ACHN (cell line): Measurements from ENCODE around the gene HGFAC.
A peak's percentile ranks its signal among the peaks of the same experiment; 100 is the strongest.

Experiments used
- DNase-seq: peaks from one replicate; pipeline ENCODE4 v3.0.0-alpha.2; 2015
- in situ Hi-C: cut with HindIII; loops from 2 replicates; pipeline ENCODE4 v1.10.0; 2017; ENCODE audit warnings: low sequenced_read_pairs, low pct_ligation_motif_present, low pct_unique_long_range_greater_than_20kb

The HGFAC gene

GRCh38 chr4:3437582-3437936 lies 4.2 kb upstream of the HGFAC start:
- in situ Hi-C loops: no loop called here
- no peak for DNase-seq

- in situ Hi-C loops: no loop called here
- no peak for DNase-seq
Observed at GRCh38 chr4:3437998-3438846, 3.5 kb upstream of the HGFAC start.

- DNase-seq: no peak
- in situ Hi-C loops: no loop called here
Observed at GRCh38 chr4:3438847-3439180, 3.0 kb upstream of the HGFAC start.

- in situ Hi-C loops: no loop called here
- no peak for DNase-seq
Observed at GRCh38 chr4:3439391-3439790, 2.4 kb upstream of the HGFAC start.

- DNase-seq: no peak
- in situ Hi-C loops: no loop called here
Observed at GRCh38 chr4:3440011-3440410, 1.8 kb upstream of the HGFAC start.

GRCh38 chr4:3440979-3441500 lies 728 bp upstream of the HGFAC start:
- in situ Hi-C loops: no loop called here

GRCh38 chr4:3442460-3442958 lies 741 bp downstream of the HGFAC start:
- no peak for DNase-seq
- in situ Hi-C loops: no loop called here

More at GRCh38 chr4:3440979-3441500, 728 bp upstream of the HGFAC start:
- DNase-seq: no peak

GRCh38 chr4:3442959-3443749 lies 1.4 kb downstream of the HGFAC start:
- in situ Hi-C loops: no loop called here
- DNase-seq: peak; percentile 50

GRCh38 chr4:3443750-3444309 lies 2.1 kb downstream of the HGFAC start:
- in situ Hi-C loops: no loop called here
- DNase-seq: no peak

- in situ Hi-C loops: no loop called here
- DNase-seq: no peak
Observed at GRCh38 chr4:3444351-3445110, 2.8 kb downstream of the HGFAC start.

GRCh38 chr4:3445111-3445820 lies 3.5 kb downstream of the HGFAC start:
- no peak for DNase-seq
- in situ Hi-C loops: no loop called here

GRCh38 chr4:3445829-3446545 lies 4.2 kb downstream of the HGFAC start:
- DNase-seq: no peak
- in situ Hi-C loops: no loop called here

- no peak for DNase-seq
- in situ Hi-C loops: no loop called here
Observed at GRCh38 chr4:3446631-3447320, 5.0 kb downstream of the HGFAC start.

- in situ Hi-C loops: no loop called here
Observed at GRCh38 chr4:3447431-3448395, 5.9 kb downstream of the HGFAC start.

GRCh38 chr4:3449047-3449573 lies 7.3 kb downstream of the HGFAC start:
- DNase-seq: no peak
- in situ Hi-C loops: no loop called here

More at GRCh38 chr4:3447431-3448395, 5.9 kb downstream of the HGFAC start:
- DNase-seq: no peak
